ENCODE data around the gene AKT1. TPM values are rescaled to one million over a fixed set of nuclear protein-coding genes. Genes with fewer than 3 reads are reported as not detected.

The AKT1 gene
- total and polyA plus RNA-seq, 2 of the 4 experiments (the other 2 are of a cell fraction), result 193 to 221 TPM

DNA sequence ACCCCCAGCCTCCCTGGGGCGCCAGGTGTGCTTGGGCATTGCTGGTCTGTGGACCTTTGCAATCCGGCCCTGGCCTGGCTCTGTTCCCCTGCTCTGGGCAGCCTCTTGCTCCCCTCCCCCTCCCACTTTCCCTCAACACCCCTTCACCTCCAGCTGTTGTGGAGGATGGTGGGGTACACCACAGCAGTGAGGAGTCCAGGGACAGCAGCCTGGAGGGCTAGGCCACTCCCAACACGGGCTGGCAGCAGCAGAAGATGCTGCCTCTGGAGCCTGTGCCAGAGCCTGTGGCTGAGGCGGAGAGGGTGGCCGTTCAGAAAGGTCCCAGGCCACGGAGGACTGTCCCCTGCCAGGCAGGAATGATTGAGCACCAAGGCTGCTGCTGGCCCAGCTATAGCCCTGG is 12.9 kb upstream of the AKT1 start:
- Histone ChIP-seq H2AFZ (replicated peaks; ENCODE audit: low read length, poor library complexity) (no peak overlapping the region), H2BK120ac (ENCODE audit: low read depth, low read length) (no peak overlapping the region), H3K9me3 (ENCODE audit: control insufficient read depth, insufficient read depth, low read length) (no peaks in the 10 kb centered on the region), H2AK5ac (ENCODE audit: low read depth, low read length) (no peak overlapping the region), H3K14ac (replicated peaks; ENCODE audit: low read depth, low read length) (no peak overlapping the region), H2BK5ac (ENCODE audit: low read depth, low read length, poor library complexity, severe bottlenecking) (no peak overlapping the region), H4K20me1 (ENCODE audit: insufficient read depth, low read length) (peaks cover 4% of the 10 kb centered on the region; the same call in 1 of the 2 replicates), H2BK15ac (ENCODE audit: low read depth, low read length) (no peak overlapping the region), H3K23ac (ENCODE audit: low read depth, low read length) (no peak overlapping the region), H4K91ac (ENCODE audit: insufficient read depth, low read depth, low read length) (no peak overlapping the region), H3K4me2 (ENCODE audit: low read depth, low read length) (no peak overlapping the region), H3K36me3 (ENCODE audit: control insufficient read depth, insufficient read depth, low read length) (no peaks in the 10 kb centered on the region; the same call in 1 of the 2 replicates), H3K4ac (ENCODE audit: low read depth, low read length) (no peak overlapping the region), H2AK9ac (replicated peaks; ENCODE audit: low read depth, low read length, poor library complexity) (no peak overlapping the region), H3K56ac (ENCODE audit: extremely low read depth, insufficient read depth, low read length) (no peak overlapping the region), H3K79me1 (ENCODE audit: low read depth in 1 of 2, low read length in 2 of 2) (peaks cover 0 to 16% of the 10 kb centered on the region in 2 experiments; a peak in 2 of 4 replicates), H2BK20ac (ENCODE audit: low read depth, low read length) (no peak overlapping the region), H3K18ac (ENCODE audit: low read depth, low read length) (no peak overlapping the region), H3K27me3 (ENCODE audit: control insufficient read depth, insufficient read depth, low read length) (no peaks in the 10 kb centered on the region), H4K8ac (ENCODE audit: low read depth in 2 of 2, low read length in 2 of 2) (no peak overlapping the region), H3K27ac (ENCODE audit: insufficient read depth, low read length) (no peak overlapping the region), H4K5ac (ENCODE audit: low read depth, low read length) (no peak overlapping the region), H3K4me1 (ENCODE audit: control insufficient read depth, insufficient read depth, low read length) (peaks cover 9% of the 10 kb centered on the region; the same call in 1 of the 2 replicates), H3K4me3 (ENCODE audit: insufficient read depth, low read depth, low read length) (no peak overlapping the region), H3K9me1 (ENCODE audit: insufficient read depth, low read length) (peaks cover 19% of the 10 kb centered on the region), H3K9ac (ENCODE audit: low read depth, low read length) (no peak overlapping the region)
- dilution Hi-C loops (cut with HindIII; ENCODE audit: low sequenced_read_pairs, unreplicated experiment) (no loop called here), in situ Hi-C loops (cut with MboI; ENCODE audit: low sequenced_read_pairs) (no loop called here), intact Hi-C loops (cut with micrococcal nuclease) (no loop called here)
- 57% methylated on average over 4 of the region's 6 CpGs; no CpG with 5 or more reads in 1 of the 2 experiments for WGBS, 2 experiments (ENCODE audit: extremely low coverage in 2 of 2, insufficient read length in 1 of 2)
- no peak for TF ChIP-seq MAZ (IDR thresholded peaks at IDR 0.05; ENCODE audit: borderline replicate concordance, low read depth, low read length)
- no peak for TF ChIP-seq RAD21 (IDR thresholded peaks at IDR 0.05; ENCODE audit: low read length)
- no peak for TF ChIP-seq RCOR1 (IDR thresholded peaks at IDR 0.05; ENCODE audit: insufficient replicate concordance, low read length)
- TF ChIP-seq, protein P1, sequence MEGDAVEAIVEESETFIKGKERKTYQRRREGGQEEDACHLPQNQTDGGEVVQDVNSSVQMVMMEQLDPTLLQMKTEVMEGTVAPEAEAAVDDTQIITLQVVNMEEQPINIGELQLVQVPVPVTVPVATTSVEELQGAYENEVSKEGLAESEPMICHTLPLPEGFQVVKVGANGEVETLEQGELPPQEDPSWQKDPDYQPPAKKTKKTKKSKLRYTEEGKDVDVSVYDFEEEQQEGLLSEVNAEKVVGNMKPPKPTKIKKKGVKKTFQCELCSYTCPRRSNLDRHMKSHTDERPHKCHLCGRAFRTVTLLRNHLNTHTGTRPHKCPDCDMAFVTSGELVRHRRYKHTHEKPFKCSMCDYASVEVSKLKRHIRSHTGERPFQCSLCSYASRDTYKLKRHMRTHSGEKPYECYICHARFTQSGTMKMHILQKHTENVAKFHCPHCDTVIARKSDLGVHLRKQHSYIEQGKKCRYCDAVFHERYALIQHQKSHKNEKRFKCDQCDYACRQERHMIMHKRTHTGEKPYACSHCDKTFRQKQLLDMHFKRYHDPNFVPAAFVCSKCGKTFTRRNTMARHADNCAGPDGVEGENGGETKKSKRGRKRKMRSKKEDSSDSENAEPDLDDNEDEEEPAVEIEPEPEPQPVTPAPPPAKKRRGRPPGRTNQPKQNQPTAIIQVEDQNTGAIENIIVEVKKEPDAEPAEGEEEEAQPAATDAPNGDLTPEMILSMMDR (conservative IDR thresholded peaks at IDR 0.05; ENCODE audit: low read depth, low read length), result no peak
- TF ChIP-seq POLR2A (IDR thresholded peaks at IDR 0.05; ENCODE audit: low read depth, low read length), result no peak
- no peak for TF ChIP-seq SMC3 (IDR thresholded peaks at IDR 0.05; ENCODE audit: low read depth, low read length)
- TF ChIP-seq MAFK (IDR thresholded peaks at IDR 0.05; ENCODE audit: low read depth, low read length), result no peak
- no peak for TF ChIP-seq CHD1 (IDR thresholded peaks at IDR 0.05; ENCODE audit: low read depth, low read length)
- TF ChIP-seq, protein P2, sequence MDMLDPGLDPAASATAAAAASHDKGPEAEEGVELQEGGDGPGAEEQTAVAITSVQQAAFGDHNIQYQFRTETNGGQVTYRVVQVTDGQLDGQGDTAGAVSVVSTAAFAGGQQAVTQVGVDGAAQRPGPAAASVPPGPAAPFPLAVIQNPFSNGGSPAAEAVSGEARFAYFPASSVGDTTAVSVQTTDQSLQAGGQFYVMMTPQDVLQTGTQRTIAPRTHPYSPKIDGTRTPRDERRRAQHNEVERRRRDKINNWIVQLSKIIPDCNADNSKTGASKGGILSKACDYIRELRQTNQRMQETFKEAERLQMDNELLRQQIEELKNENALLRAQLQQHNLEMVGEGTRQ (IDR thresholded peaks at IDR 0.05; ENCODE audit: low read depth, low read length), result no peak
- no peak for TF ChIP-seq CEBPB (IDR thresholded peaks at IDR 0.05; ENCODE audit: low read depth, low read length)
- TF ChIP-seq, protein P3, sequence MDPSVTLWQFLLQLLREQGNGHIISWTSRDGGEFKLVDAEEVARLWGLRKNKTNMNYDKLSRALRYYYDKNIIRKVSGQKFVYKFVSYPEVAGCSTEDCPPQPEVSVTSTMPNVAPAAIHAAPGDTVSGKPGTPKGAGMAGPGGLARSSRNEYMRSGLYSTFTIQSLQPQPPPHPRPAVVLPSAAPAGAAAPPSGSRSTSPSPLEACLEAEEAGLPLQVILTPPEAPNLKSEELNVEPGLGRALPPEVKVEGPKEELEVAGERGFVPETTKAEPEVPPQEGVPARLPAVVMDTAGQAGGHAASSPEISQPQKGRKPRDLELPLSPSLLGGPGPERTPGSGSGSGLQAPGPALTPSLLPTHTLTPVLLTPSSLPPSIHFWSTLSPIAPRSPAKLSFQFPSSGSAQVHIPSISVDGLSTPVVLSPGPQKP (IDR thresholded peaks at IDR 0.05; ENCODE audit: borderline replicate concordance, low read depth, low read length), result no peak
- TF ChIP-seq RFX5 (IDR thresholded peaks at IDR 0.05; ENCODE audit: low read depth, low read length), result no peak
- no peak for TF ChIP-seq NFE2L2 (IDR thresholded peaks at IDR 0.05; ENCODE audit: low read depth, low read length)
- DNase-seq (no peak), ATAC-seq (ENCODE audit: low read depth) (no peak)
- BruUV-seq (replicated peaks), result no TSS peak
- ChIA-PET CTCF (no interaction called here), POLR2A (ENCODE audit: unreplicated experiment) (no interaction called here)
